NB4 (cell line): ENCODE results near the gene ERVK3-1.

Source experiments
- MYC ChIP-seq: IDR thresholded peaks from 2 replicates; pipeline ENCODE4 v1.6.1; 2011; ENCODE audit warnings: low read depth, low read length
- TF ChIP-seq, protein P1 (sequence below): IDR thresholded peaks from one replicate; pipeline ENCODE4 v1.5.1; 2012; ENCODE audit warnings: low read depth, low read length

DNA sequence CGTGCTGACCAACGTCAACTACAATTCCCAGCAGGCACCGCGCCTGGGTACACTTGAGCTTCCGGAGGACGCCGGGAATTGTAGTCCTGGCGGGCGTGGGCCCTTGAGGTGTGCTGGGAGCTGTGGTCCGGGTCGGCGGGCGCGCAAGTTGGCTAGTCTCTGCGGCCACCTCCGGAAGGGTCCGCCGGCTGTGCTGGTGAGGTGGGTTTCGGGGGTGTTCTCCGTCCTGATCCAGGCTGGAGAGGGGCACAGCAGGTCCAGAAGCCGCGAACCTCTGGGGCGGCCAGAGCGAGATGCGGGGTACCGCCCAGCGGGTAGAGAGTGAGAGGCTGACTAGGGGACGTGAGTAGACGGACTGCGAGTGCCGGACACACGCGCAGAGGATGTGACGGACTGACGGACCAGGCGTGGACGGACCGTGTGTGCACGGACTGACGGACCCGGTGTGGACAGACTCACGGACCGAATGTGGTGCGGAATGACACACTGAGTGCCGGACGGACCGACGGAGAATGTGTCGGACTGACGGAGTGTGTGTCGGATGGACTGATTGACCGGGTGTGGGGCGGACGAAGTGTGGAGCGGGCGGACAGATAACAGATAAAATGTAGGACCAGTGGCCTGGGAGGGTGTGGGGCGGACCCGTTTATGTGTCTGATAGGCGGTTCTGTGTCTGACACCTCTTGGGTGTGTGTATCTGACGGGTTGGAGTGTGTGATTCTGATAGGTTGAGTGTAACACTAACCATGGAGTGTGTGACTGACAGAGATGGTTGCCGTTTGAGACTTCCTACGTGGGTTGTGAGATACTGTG lies 21.9 kb downstream of the ERVK3-1 start, which contains the start of gene ZSCAN22:
- TF ChIP-seq MYC: peak; percentile 23; the same call in 1 of the 2 replicates
- TF ChIP-seq, protein P1, sequence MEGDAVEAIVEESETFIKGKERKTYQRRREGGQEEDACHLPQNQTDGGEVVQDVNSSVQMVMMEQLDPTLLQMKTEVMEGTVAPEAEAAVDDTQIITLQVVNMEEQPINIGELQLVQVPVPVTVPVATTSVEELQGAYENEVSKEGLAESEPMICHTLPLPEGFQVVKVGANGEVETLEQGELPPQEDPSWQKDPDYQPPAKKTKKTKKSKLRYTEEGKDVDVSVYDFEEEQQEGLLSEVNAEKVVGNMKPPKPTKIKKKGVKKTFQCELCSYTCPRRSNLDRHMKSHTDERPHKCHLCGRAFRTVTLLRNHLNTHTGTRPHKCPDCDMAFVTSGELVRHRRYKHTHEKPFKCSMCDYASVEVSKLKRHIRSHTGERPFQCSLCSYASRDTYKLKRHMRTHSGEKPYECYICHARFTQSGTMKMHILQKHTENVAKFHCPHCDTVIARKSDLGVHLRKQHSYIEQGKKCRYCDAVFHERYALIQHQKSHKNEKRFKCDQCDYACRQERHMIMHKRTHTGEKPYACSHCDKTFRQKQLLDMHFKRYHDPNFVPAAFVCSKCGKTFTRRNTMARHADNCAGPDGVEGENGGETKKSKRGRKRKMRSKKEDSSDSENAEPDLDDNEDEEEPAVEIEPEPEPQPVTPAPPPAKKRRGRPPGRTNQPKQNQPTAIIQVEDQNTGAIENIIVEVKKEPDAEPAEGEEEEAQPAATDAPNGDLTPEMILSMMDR: no peak
